Measurements from ENCODE around the gene TBCC.
"Not testable (repeated sequence)": the region's sequence is repeated elsewhere in the genome, so short reads cannot be mapped to it uniquely, and the experiment has no call there.

TBCC gene

DNA sequence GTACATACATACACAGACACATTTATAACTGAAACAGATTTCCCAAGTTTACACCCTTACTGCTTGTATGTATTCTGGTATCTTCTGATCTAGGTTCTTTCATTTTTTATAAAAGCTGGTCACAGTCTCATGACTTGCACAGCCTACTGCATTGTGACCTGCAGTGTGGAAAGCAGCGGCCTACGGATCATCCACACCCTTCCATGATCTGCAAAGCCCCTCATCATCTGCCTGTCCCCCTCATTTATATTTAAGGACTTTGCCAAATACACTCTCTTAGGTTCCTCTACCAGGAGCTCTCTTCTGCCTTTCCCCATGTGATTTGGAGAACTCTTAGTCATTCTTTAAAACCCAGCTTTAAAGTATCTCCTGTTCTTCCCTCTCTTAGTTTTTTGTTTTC is 23.9 kb upstream of the TBCC start:
- DNase-seq (ENCODE audit: low spot score) = no peak

- DNase-seq (ENCODE audit: low spot score) = no peak
These were observed 23.1 kb upstream of the TBCC start for GRCh38 chr6:42769051-42769450.

- no peak for DNase-seq (ENCODE audit: low spot score)
These were observed 20.3 kb upstream of the TBCC start for GRCh38 chr6:42766163-42766670.

GRCh38 chr6:42764911-42765648 is 19.2 kb upstream of the TBCC start:
- no peak for DNase-seq (ENCODE audit: low spot score)

- DNase-seq (ENCODE audit: low spot score) = no peak
These were observed 17.0 kb upstream of the TBCC start for GRCh38 chr6:42762950-42763349.

GRCh38 chr6:42762426-42762859 is 16.5 kb upstream of the TBCC start:
- no peak for DNase-seq (ENCODE audit: low spot score)

DNA sequence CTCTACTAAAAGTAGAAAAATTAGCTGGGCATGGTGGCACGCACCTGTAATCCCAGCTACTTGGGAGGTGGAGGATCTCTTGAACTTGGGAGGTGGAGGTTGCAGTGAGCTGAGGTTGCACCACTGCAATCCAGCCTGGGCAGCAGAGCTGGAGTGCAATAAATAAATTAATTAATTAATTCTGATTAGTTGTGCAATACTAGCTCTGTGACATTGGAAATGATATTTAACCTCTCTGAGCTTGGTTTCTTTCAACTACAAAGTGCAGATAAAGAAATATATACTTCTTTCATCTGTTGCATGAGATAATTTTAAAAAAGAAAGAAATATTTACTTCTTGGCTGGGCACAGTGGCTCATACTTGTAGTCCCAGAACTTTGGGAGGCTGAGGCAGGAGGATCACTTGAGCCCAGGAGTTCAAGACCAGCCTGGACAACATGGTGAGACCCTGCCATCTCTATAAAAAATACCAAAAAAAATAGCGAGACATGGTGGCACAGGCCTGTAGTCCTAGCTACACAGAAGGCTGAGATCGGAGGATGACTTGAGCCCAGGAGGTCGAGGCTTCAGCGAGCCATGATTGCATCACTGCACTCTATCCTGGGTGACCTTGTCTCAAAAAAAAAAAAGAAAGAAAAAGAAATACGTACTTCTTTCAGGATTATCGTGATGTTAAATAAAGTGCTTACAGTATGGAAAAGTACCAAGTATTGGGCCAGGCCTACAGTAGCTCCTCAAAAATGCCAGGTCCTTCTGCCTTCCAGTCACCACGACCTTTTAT is 15.6 kb upstream of the TBCC start:
- DNase-seq (ENCODE audit: low spot score) = no peak

- no peak for DNase-seq (ENCODE audit: low spot score)
These were observed 13.0 kb upstream of the TBCC start for GRCh38 chr6:42758756-42759430.

- DNase-seq (ENCODE audit: low spot score) = no peak
These were observed 10.8 kb upstream of the TBCC start for GRCh38 chr6:42756722-42757121.

DNA sequence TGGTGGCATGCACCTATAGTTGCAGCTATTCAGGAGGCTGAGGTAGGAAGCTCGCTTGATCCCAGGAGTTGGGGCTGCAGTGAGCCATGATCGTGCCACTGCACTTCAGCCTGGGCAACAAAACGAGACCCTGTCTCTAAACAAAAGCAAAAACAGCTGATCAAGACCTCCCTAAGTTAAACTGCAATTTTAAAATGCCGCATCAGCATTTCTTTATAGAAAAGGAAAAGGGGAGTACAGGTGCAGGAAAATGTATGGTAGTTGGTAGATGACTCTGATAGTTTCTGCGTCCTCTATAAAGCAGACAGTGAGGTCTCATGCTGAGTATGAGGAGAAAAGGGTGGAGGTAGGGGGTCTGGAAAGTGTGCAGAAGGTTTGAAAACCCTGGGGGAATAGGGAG is 8.9 kb upstream of the TBCC start:
- DNase-seq (ENCODE audit: low spot score) = no peak

GRCh38 chr6:42751055-42751454 is 5.2 kb upstream of the TBCC start:
- no peak for DNase-seq (ENCODE audit: low spot score)

- no peak for DNase-seq (ENCODE audit: low spot score)
These were observed 2.4 kb upstream of the TBCC start for GRCh38 chr6:42748203-42748898.

- DNase-seq (ENCODE audit: low spot score) = peak; percentile 85
These were observed 824 bp upstream of the TBCC start for GRCh38 chr6:42746463-42747391.

- DNase-seq (ENCODE audit: low spot score) = peak; percentile 17
These were observed 742 bp downstream of the TBCC start for GRCh38 chr6:42745083-42745639.

GRCh38 chr6:42744351-42744893 is 1.5 kb downstream of the TBCC start:
- no peak for DNase-seq (ENCODE audit: low spot score)

DNA sequence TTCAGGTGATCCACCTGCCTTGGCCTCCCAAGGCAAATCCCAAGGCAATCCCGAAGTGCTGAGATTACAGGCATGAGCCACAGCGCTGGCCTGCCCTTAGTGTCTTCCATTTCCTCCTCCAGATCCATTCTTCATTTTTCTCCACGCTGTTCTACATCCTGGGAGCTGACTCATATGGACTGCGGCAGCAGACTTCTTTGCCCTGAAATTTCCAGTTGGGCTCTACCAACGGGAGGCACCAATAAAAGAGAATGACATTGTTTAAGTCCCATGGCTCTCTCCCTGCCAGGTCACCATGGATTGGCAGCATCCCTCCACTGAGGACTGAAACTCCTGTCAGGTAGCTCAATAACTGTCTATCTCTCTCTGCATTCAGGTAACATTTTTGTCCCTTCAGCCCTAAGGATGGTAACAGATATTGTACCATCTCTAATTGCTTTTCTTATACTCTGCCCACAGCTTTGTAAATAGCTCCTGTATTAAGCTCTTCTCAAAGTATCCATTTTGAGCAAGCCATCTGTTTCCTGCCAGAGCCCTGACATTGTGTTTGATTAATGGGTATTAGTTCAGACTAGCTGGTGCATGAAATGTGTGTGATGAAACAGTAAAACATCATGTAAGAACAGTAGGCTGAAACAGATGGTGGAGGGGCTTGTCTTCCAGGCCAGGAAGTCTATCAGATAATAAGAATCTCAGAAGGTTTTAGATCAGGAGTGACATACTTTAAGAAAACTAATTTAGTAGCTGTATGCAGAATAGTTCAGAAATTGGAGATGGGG is 3.6 kb downstream of the TBCC start:
- peak; percentile 17 for DNase-seq (ENCODE audit: low spot score)

- no peak for DNase-seq (ENCODE audit: low spot score)
These were observed 5.2 kb downstream of the TBCC start for GRCh38 chr6:42740725-42741124.

- DNase-seq (ENCODE audit: low spot score) = no peak
These were observed 9.9 kb downstream of the TBCC start for GRCh38 chr6:42735976-42736375.

- not testable (repeated sequence) for DNase-seq (ENCODE audit: low spot score)
These were observed 11.9 kb downstream of the TBCC start for GRCh38 chr6:42733867-42734481.

All from Ammon's horn (tissue), 1 donor.